BLaER1 treated with 17β-estradiol and CSF1 and Interleukin-3, amounts not matched to agents 10 nM and 100 nM (cell line): ENCODE results near the gene RCOR1.
"Not testable (repeated sequence)": the region's sequence is repeated elsewhere in the genome, so short reads cannot be mapped to it uniquely, and the experiment has no call there.

Experiments used
- H3K27ac ChIP-seq, 11 experiments: shearing (Covaris generic); formaldehyde crosslinking; 2 replicates each; pipeline ENCODE4 v1.8.1; 2022
- H3K27me3 ChIP-seq, 11 experiments: shearing (Covaris generic); formaldehyde crosslinking; 2 replicates each; pipeline ENCODE4 v1.8.1; 2022
- H3K36me3 ChIP-seq, 11 experiments: shearing (Covaris generic); formaldehyde crosslinking; 2 replicates each; pipeline ENCODE4 v1.8.1; 2022
- H3K4me1 ChIP-seq, 10 experiments: shearing (Covaris generic); formaldehyde crosslinking; 2 replicates each; pipeline ENCODE4 v1.8.1; 2022
- H3K4me2 ChIP-seq, 11 experiments: shearing (Covaris generic); formaldehyde crosslinking; 2 replicates each; pipeline ENCODE4 v1.8.1; 2022
- H3K4me3 ChIP-seq, 10 experiments: shearing (Covaris generic); formaldehyde crosslinking; 2 replicates each; pipeline ENCODE4 v1.8.1; 2022
- H3K9ac ChIP-seq, 11 experiments: shearing (Covaris generic); formaldehyde crosslinking; 2 replicates each; pipeline ENCODE4 v1.8.1; 2022
- H3K9me3 ChIP-seq, 11 experiments: shearing (Covaris generic); formaldehyde crosslinking; replicated peaks in 1 of 11; 2 replicates each; pipeline ENCODE4 v1.8.1; 2022
- H4K20me1 ChIP-seq, 11 experiments: shearing (Covaris generic); formaldehyde crosslinking; 2 replicates each; pipeline ENCODE4 v1.8.1; 2022
- Cebpa-rat ChIP-seq, 11 experiments: shearing (Covaris generic); IDR thresholded peaks; 2 replicates each; pipeline ENCODE4 v1.8.1; 2022

The RCOR1 gene

GRCh38 chr14:102565959-102566358 lies 26.5 kb upstream of the RCOR1 start:
- peaks cover 8 to 24% (median 21%) of the 10 kb centered on the region in 11 experiments; a peak in 20 of 22 replicates for H3K9me3 ChIP-seq
- no peak for TF ChIP-seq Cebpa-rat (IDR thresholded peaks at IDR 0.05)
- H3K36me3 ChIP-seq = no peaks in the 10 kb centered on the region
- H3K4me2 ChIP-seq = peak overlapping the region; percentile 61 to 83 (median 77)
- peak overlapping the region in 10 of 11 experiments; percentile 40 to 97 (median 88); a peak in 19 of 22 replicates for H3K27ac ChIP-seq
- no peaks in the 10 kb centered on the region for H3K27me3 ChIP-seq
- H3K4me3 ChIP-seq = no peak overlapping the region; a peak in 1 of 20 replicates
- no peaks in the 10 kb centered on the region for H4K20me1 ChIP-seq
- H3K4me1 ChIP-seq = peaks cover 59 to 86% (median 72%) of the 10 kb centered on the region in 10 experiments
- peak overlapping the region in 9 of 11 experiments; percentile 31 to 79 (median 74); a peak in 18 of 22 replicates for H3K9ac ChIP-seq

GRCh38 chr14:102568115-102568614 lies 24.3 kb upstream of the RCOR1 start:
- Histone ChIP-seq H3K4me2 (peak overlapping the region; percentile 59 to 83 (median 77)), H3K9ac (peak overlapping the region in 8 of 11 experiments; percentile 30 to 77 (median 62); a peak in 13 of 22 replicates), H3K27me3 (no peaks in the 10 kb centered on the region), H3K4me3 (peak overlapping the region in 1 of 10 experiments; percentile 2; a peak in 1 of 20 replicates), H3K36me3 (no peaks in the 10 kb centered on the region), H3K27ac (peak overlapping the region in 9 of 11 experiments; percentile 68 to 97 (median 89); a peak in 18 of 22 replicates), H3K9me3 (peaks cover 6 to 12% (median 11%) of the 10 kb centered on the region in 11 experiments; a peak in 19 of 22 replicates), H3K4me1 (peaks cover 48 to 79% (median 67%) of the 10 kb centered on the region in 10 experiments), H4K20me1 (no peaks in the 10 kb centered on the region)
- TF ChIP-seq Cebpa-rat (IDR thresholded peaks at IDR 0.05) = no peak; a peak in 1 of 22 replicates

- H3K4me1 ChIP-seq = peaks cover 43 to 73% (median 64%) of the 10 kb centered on the region in 10 experiments
- H3K9me3 ChIP-seq = no peaks in the 10 kb centered on the region
- H4K20me1 ChIP-seq = no peaks in the 10 kb centered on the region
- H3K9ac ChIP-seq = no peak overlapping the region
- H3K4me2 ChIP-seq = no peak overlapping the region
- H3K4me3 ChIP-seq = no peak overlapping the region
- no peaks in the 10 kb centered on the region for H3K27me3 ChIP-seq
- TF ChIP-seq Cebpa-rat (IDR thresholded peaks at IDR 0.05) = no peak
- no peak overlapping the region for H3K27ac ChIP-seq
- H3K36me3 ChIP-seq = no peaks in the 10 kb centered on the region
Measured at GRCh38 chr14:102570334-102570995, 22.0 kb upstream of the RCOR1 start.

GRCh38 chr14:102571043-102571442 lies 21.4 kb upstream of the RCOR1 start:
- H3K4me1 ChIP-seq = peaks cover 37 to 67% (median 58%) of the 10 kb centered on the region in 10 experiments
- H3K4me2 ChIP-seq = no peak overlapping the region; a peak in 1 of 22 replicates
- H3K27me3 ChIP-seq = no peaks in the 10 kb centered on the region
- no peak overlapping the region for H3K4me3 ChIP-seq
- no peak for TF ChIP-seq Cebpa-rat (IDR thresholded peaks at IDR 0.05)
- no peaks in the 10 kb centered on the region for H4K20me1 ChIP-seq
- no peaks in the 10 kb centered on the region for H3K36me3 ChIP-seq
- no peaks in the 10 kb centered on the region for H3K9me3 ChIP-seq
- no peak overlapping the region for H3K27ac ChIP-seq
- H3K9ac ChIP-seq = no peak overlapping the region; a peak in 2 of 22 replicates

GRCh38 chr14:102571478-102572042 lies 20.9 kb upstream of the RCOR1 start:
- Histone ChIP-seq H3K36me3 (no peaks in the 10 kb centered on the region), H3K9ac (no peak overlapping the region; a peak in 2 of 22 replicates), H3K27ac (no peak overlapping the region), H3K9me3 (no peaks in the 10 kb centered on the region), H4K20me1 (no peaks in the 10 kb centered on the region), H3K4me3 (no peak overlapping the region), H3K27me3 (no peaks in the 10 kb centered on the region), H3K4me2 (no peak overlapping the region; a peak in 1 of 22 replicates), H3K4me1 (peaks cover 32 to 62% (median 54%) of the 10 kb centered on the region in 10 experiments)
- TF ChIP-seq Cebpa-rat (IDR thresholded peaks at IDR 0.05) = no peak

GRCh38 chr14:102573161-102573560 lies 19.3 kb upstream of the RCOR1 start:
- Histone ChIP-seq H3K4me2 (peak overlapping the region; percentile 19 to 71 (median 54); a peak in 17 of 22 replicates), H3K4me1 (peaks cover 16 to 55% (median 43%) of the 10 kb centered on the region in 10 experiments)
- not testable (repeated sequence) for H3K27me3 ChIP-seq, H3K9me3 ChIP-seq, H3K36me3 ChIP-seq, H3K4me3 ChIP-seq, H4K20me1 ChIP-seq, H3K9ac ChIP-seq, H3K27ac ChIP-seq

- H4K20me1 ChIP-seq = no peaks in the 10 kb centered on the region
- H3K27ac ChIP-seq = no peak overlapping the region
- H3K4me2 ChIP-seq = peak overlapping the region; percentile 19 to 71 (median 54); a peak in 21 of 22 replicates
- H3K9me3 ChIP-seq = no peaks in the 10 kb centered on the region
- no peak for TF ChIP-seq Cebpa-rat (IDR thresholded peaks at IDR 0.05)
- no peaks in the 10 kb centered on the region for H3K27me3 ChIP-seq
- H3K9ac ChIP-seq = no peak overlapping the region
- H3K36me3 ChIP-seq = no peaks in the 10 kb centered on the region
- no peak overlapping the region for H3K4me3 ChIP-seq
- H3K4me1 ChIP-seq = peaks cover 11 to 55% (median 43%) of the 10 kb centered on the region in 10 experiments
Measured at GRCh38 chr14:102573591-102574046, 18.8 kb upstream of the RCOR1 start.

- no peak overlapping the region; a peak in 1 of 22 replicates for H3K9ac ChIP-seq
- no peak for TF ChIP-seq Cebpa-rat (IDR thresholded peaks at IDR 0.05)
- no peak overlapping the region for H3K4me3 ChIP-seq
- peaks cover 18 to 58% (median 48%) of the 10 kb centered on the region in 10 experiments for H3K4me1 ChIP-seq
- H3K9me3 ChIP-seq = no peaks in the 10 kb centered on the region
- H3K27ac ChIP-seq = 0 out of 22 replicates have a peak overlapping the region, but pooled peaks of 1 of the 11 experiments have one; percentile 0
- H3K27me3 ChIP-seq = no peaks in the 10 kb centered on the region
- H3K36me3 ChIP-seq = no peaks in the 10 kb centered on the region
- H4K20me1 ChIP-seq = no peaks in the 10 kb centered on the region
- H3K4me2 ChIP-seq = peak overlapping the region; percentile 3 to 71 (median 54); a peak in 19 of 22 replicates
Measured at GRCh38 chr14:102574281-102575159, 17.9 kb upstream of the RCOR1 start.
